HEK293 (cell line): ENCODE measurements around the gene VPS18.

Experiments
- EGR2 ChIP-seq: fragments of 450-650 bp; formaldehyde crosslinking; IDR thresholded peaks from 2 replicates; pipeline ENCODE4 v1.5.1; 2016; ENCODE audit warnings: low read depth, missing biosample characterization, missing genetic modification characterization
- RBAK ChIP-seq: fragments of 450-650 bp; formaldehyde crosslinking; IDR thresholded peaks from 2 replicates; pipeline ENCODE4 v1.5.1; 2016; ENCODE audit warnings: missing biosample characterization, missing genetic modification characterization
- ZNF239 ChIP-seq: fragments of 450-650 bp; formaldehyde crosslinking; IDR thresholded peaks from 2 replicates; pipeline ENCODE4 v1.5.1; 2016; ENCODE audit warnings: missing biosample characterization, missing genetic modification characterization
- TF ChIP-seq, protein P1 (sequence below): fragments of 450-650 bp; formaldehyde crosslinking; IDR thresholded peaks from 2 replicates; pipeline ENCODE4 v1.5.1; 2016; ENCODE audit warnings: missing biosample characterization, missing genetic modification characterization
- TF ChIP-seq, protein P2 (sequence below): fragments of 450-650 bp; formaldehyde crosslinking; IDR thresholded peaks from 2 replicates; pipeline ENCODE4 v1.5.1; 2016; ENCODE audit warnings: missing biosample characterization, missing genetic modification characterization
- TF ChIP-seq, protein P3 (sequence below): fragments of 450-650 bp; formaldehyde crosslinking; IDR thresholded peaks from 2 replicates; pipeline ENCODE4 v1.5.1; 2016; ENCODE audit warnings: missing biosample characterization, missing genetic modification characterization
- TF ChIP-seq, protein P4 (sequence below): fragments of 450-650 bp; formaldehyde crosslinking; IDR thresholded peaks from 2 replicates; pipeline ENCODE4 v1.5.1; 2016; ENCODE audit warnings: missing biosample characterization, missing genetic modification characterization

DNA sequence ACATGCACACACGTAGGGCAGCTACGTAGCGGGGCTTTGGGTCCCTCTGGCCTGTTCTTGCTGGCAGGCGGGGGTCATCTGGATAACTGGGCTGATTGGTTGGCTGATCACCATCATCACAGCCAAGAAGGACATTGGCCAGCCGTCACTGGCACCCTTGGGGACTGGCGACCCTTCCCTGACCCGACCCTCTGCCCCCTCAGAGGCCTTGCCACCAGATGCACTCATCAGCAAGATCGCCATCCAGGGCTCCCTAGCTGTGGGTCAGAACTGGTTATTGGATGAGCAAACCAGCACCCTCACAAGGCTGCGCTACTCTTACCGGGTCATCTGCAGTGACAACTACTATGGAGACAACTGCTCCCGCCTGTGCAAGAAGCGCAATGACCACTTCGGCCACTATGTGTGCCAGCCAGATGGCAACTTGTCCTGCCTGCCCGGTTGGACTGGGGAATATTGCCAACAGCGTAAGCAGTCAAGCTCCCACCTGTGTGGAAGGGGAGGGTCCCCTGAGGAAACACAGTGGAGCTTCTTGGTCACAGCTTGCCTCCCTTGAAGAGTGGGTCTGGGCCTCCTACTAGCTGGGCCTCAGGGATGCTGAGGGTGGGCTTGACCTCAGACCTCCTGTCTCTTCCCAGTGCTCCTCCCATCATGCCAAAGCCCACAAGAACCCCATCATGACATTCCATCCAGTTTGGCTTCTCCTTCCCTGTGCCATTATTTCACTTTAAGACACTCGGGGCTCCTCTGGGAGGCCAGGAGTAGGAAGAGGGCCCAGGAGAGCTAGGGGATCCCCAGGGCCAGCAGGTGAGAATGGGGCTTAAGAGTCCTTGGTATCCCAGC is 37.3 kb downstream of the VPS18 start:
- TF ChIP-seq, protein P1, sequence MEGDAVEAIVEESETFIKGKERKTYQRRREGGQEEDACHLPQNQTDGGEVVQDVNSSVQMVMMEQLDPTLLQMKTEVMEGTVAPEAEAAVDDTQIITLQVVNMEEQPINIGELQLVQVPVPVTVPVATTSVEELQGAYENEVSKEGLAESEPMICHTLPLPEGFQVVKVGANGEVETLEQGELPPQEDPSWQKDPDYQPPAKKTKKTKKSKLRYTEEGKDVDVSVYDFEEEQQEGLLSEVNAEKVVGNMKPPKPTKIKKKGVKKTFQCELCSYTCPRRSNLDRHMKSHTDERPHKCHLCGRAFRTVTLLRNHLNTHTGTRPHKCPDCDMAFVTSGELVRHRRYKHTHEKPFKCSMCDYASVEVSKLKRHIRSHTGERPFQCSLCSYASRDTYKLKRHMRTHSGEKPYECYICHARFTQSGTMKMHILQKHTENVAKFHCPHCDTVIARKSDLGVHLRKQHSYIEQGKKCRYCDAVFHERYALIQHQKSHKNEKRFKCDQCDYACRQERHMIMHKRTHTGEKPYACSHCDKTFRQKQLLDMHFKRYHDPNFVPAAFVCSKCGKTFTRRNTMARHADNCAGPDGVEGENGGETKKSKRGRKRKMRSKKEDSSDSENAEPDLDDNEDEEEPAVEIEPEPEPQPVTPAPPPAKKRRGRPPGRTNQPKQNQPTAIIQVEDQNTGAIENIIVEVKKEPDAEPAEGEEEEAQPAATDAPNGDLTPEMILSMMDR: no peak
- TF ChIP-seq, protein P2, sequence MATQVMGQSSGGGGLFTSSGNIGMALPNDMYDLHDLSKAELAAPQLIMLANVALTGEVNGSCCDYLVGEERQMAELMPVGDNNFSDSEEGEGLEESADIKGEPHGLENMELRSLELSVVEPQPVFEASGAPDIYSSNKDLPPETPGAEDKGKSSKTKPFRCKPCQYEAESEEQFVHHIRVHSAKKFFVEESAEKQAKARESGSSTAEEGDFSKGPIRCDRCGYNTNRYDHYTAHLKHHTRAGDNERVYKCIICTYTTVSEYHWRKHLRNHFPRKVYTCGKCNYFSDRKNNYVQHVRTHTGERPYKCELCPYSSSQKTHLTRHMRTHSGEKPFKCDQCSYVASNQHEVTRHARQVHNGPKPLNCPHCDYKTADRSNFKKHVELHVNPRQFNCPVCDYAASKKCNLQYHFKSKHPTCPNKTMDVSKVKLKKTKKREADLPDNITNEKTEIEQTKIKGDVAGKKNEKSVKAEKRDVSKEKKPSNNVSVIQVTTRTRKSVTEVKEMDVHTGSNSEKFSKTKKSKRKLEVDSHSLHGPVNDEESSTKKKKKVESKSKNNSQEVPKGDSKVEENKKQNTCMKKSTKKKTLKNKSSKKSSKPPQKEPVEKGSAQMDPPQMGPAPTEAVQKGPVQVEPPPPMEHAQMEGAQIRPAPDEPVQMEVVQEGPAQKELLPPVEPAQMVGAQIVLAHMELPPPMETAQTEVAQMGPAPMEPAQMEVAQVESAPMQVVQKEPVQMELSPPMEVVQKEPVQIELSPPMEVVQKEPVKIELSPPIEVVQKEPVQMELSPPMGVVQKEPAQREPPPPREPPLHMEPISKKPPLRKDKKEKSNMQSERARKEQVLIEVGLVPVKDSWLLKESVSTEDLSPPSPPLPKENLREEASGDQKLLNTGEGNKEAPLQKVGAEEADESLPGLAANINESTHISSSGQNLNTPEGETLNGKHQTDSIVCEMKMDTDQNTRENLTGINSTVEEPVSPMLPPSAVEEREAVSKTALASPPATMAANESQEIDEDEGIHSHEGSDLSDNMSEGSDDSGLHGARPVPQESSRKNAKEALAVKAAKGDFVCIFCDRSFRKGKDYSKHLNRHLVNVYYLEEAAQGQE: no peak
- TF ChIP-seq, protein P3, sequence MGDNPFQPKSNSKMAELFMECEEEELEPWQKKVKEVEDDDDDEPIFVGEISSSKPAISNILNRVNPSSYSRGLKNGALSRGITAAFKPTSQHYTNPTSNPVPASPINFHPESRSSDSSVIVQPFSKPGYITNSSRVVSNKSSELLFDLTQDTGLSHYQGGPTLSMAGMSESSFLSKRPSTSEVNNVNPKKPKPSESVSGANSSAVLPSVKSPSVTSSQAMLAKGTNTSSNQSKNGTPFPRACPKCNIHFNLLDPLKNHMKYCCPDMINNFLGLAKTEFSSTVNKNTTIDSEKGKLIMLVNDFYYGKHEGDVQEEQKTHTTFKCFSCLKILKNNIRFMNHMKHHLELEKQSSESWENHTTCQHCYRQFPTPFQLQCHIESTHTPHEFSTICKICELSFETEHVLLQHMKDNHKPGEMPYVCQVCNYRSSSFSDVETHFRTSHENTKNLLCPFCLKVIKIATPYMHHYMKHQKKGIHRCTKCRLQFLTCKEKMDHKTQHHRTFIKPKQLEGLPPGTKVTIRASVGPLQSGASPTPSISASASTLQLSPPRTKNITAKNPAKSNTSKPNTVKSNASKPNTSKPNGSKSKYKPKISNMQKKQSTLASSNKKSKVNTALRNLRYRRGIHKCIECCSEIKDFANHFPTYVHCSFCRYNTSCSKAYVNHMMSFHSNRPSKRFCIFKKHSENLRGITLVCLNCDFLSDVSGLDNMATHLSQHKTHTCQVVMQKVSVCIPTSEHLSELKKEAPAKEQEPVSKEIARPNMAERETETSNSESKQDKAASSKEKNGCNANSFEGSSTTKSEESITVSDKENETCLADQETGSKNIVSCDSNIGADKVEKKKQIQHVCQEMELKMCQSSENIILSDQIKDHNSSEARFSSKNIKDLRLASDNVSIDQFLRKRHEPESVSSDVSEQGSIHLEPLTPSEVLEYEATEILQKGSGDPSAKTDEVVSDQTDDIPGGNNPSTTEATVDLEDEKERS: no peak
- no peak for TF ChIP-seq ZNF239
- no peak for TF ChIP-seq EGR2
- TF ChIP-seq RBAK (tag by site-specific recombination): no peak
- TF ChIP-seq, protein P4, sequence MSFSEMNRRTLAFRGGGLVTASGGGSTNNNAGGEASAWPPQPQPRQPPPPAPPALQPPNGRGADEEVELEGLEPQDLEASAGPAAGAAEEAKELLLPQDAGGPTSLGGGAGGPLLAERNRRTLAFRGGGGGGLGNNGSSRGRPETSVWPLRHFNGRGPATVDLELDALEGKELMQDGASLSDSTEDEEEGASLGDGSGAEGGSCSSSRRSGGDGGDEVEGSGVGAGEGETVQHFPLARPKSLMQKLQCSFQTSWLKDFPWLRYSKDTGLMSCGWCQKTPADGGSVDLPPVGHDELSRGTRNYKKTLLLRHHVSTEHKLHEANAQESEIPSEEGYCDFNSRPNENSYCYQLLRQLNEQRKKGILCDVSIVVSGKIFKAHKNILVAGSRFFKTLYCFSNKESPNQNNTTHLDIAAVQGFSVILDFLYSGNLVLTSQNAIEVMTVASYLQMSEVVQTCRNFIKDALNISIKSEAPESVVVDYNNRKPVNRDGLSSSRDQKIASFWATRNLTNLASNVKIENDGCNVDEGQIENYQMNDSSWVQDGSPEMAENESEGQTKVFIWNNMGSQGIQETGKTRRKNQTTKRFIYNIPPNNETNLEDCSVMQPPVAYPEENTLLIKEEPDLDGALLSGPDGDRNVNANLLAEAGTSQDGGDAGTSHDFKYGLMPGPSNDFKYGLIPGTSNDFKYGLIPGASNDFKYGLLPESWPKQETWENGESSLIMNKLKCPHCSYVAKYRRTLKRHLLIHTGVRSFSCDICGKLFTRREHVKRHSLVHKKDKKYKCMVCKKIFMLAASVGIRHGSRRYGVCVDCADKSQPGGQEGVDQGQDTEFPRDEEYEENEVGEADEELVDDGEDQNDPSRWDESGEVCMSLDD (tag by site-specific recombination): no peak
